HEK293 (cell line): Measurements from ENCODE around the gene PPFIBP1.

Experiments
- PRDM6 ChIP-seq: fragments of 450-650 bp; formaldehyde crosslinking; IDR thresholded peaks from 2 replicates; pipeline ENCODE4 v1.5.1; 2017; ENCODE audit warnings: missing biosample characterization, missing genetic modification characterization
- REST ChIP-seq: fragments of 450-650 bp; formaldehyde crosslinking; IDR thresholded peaks from 2 replicates; pipeline ENCODE4 v1.5.1; 2016; ENCODE audit warnings: missing biosample characterization, missing genetic modification characterization
- TCF7L2 ChIP-seq: IDR thresholded peaks from 2 replicates; pipeline ENCODE4 v1.6.1; 2011; ENCODE audit warnings: low read depth, mild to moderate bottlenecking, inconsistent platforms, low read length, moderate library complexity, borderline replicate concordance
- ZNF610 ChIP-seq: fragments of 450-650 bp; formaldehyde crosslinking; IDR thresholded peaks from 2 replicates; pipeline ENCODE4 v1.5.1; 2016; ENCODE audit warnings: missing biosample characterization, missing genetic modification characterization, borderline replicate concordance
- ZNF645 ChIP-seq: fragments of 450-650 bp; formaldehyde crosslinking; IDR thresholded peaks from 2 replicates; pipeline ENCODE4; 2016; ENCODE audit warnings: missing biosample characterization, missing genetic modification characterization

GRCh38 chr12:27592548-27592947 lies 68.5 kb downstream of the PPFIBP1 start:
- TF ChIP-seq REST (tag by site-specific recombination) (no peak), TCF7L2 (no peak), ZNF610 (no peak), ZNF645 (tag by site-specific recombination) (no peak), PRDM6 (tag by site-specific recombination) (no peak)
